ENCODE data around the gene OR4A47. TPM values are rescaled to one million over a fixed set of nuclear protein-coding genes. Genes with fewer than 3 reads are reported as not detected.
"Not testable (repeated sequence)": the region's sequence is repeated elsewhere in the genome, so short reads cannot be mapped to it uniquely, and the experiment has no call there.

Gene OR4A47, protein sequence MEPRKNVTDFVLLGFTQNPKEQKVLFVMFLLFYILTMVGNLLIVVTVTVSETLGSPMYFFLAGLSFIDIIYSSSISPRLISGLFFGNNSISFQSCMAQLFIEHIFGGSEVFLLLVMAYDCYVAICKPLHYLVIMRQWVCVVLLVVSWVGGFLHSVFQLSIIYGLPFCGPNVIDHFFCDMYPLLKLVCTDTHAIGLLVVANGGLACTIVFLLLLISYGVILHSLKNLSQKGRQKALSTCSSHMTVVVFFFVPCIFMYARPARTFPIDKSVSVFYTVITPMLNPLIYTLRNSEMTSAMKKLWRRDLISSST
- total RNA-seq (2014; rRNA removed; shearing (Covaris generic)): not detected in 2 replicates

DNA sequence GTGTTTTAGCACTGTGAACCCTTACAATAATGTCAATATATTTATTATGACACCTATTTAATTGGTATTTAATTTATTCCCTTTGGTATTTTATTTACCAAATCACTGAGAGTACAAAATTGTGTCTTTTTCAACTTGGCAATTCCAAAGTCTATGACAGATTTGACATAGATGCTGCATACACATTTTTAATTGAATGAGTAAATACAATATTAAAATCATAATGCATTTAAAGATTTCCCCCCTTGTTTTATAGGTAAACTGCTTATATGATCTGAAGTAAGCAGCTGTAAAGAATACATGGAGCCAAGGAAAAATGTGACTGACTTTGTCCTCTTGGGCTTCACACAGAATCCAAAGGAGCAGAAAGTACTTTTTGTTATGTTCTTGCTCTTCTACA, at the start of gene OR4A47:
Gene OR4A47 (plus strand): TSS at position 301 of the 400 bp plus-strand sequence. CDS start 0 bp downstream, at position 301.
- H3K4me3 ChIP-seq (ENCODE audit: insufficient read depth, low read depth, low read length); H3K27me3 ChIP-seq (ENCODE audit: control insufficient read depth, insufficient read depth, low read length); H3K36me3 ChIP-seq (replicated peaks; ENCODE audit: control insufficient read depth, insufficient read depth, low read length); DNase-seq: not testable (repeated sequence)

DNA sequence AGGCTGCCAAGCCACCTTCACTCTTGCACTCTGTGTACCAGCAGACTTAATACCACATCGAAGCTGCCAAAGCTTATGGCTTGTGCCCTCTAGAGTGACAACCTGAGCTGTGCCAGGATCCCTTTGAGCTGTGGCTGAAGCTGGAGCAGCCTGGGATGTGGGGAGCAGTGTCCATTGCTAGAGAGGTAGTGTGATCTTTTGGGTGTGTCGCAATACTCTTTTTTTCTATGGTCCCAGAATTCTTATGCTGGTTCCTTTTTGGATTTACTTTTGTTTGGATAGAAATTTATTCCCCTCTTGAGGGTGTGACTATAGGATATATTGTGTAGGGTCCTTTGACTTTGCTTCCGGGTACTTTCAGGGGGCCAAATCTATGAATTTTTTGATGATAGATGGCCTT, 32.7 kb upstream of the OR4A47 start:
- not testable (repeated sequence) for H3K36me3 ChIP-seq (replicated peaks; ENCODE audit: control insufficient read depth, insufficient read depth, low read length); DNase-seq; H3K27me3 ChIP-seq (ENCODE audit: control insufficient read depth, insufficient read depth, low read length); H3K4me3 ChIP-seq (ENCODE audit: insufficient read depth, low read depth, low read length)

DNA sequence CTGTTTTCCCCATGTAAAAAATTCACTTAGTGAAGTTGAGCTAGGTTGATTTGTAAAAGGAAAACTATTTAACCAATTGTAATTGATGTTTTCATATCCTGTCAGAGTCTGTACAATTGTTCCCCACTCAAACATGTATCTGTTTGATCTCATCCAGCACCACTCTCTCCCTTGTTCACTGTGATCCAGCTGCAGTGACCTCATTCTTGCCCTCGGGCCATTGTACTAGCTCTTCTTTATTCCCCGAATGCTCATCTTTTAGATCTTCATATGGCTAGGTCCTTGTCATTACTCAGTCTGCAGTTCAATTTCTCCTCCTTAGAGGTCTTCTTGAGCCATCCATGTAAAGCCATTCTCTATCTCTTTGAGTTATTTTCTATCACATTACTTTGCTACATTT, 14.6 kb upstream of the OR4A47 start:
- H3K4me3 ChIP-seq (ENCODE audit: insufficient read depth, low read depth, low read length); DNase-seq; H3K36me3 ChIP-seq (replicated peaks; ENCODE audit: control insufficient read depth, insufficient read depth, low read length); H3K27me3 ChIP-seq (ENCODE audit: control insufficient read depth, insufficient read depth, low read length): not testable (repeated sequence)

DNA sequence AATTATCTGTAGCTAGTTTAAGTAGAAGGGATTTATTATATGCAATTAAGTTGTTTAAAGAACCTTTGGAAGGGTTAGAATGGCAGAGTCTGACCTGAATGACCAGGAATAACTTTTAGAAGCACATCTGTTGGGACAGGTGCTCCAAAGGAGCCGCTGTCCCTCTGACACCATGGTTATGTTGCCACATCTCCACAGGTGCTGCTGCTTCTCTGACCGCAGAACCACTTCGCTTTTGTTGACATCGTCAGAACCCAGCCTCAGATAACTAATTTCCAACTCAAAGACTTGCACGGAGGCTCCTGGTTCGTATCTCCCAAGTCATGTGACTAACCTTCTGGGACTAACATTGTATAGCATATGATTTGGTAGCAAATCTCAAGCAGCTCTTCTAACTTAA, 13.9 kb upstream of the OR4A47 start:
- H3K4me3 ChIP-seq (ENCODE audit: insufficient read depth, low read depth, low read length); H3K36me3 ChIP-seq (replicated peaks; ENCODE audit: control insufficient read depth, insufficient read depth, low read length); DNase-seq; H3K27me3 ChIP-seq (ENCODE audit: control insufficient read depth, insufficient read depth, low read length): not testable (repeated sequence)

DNA sequence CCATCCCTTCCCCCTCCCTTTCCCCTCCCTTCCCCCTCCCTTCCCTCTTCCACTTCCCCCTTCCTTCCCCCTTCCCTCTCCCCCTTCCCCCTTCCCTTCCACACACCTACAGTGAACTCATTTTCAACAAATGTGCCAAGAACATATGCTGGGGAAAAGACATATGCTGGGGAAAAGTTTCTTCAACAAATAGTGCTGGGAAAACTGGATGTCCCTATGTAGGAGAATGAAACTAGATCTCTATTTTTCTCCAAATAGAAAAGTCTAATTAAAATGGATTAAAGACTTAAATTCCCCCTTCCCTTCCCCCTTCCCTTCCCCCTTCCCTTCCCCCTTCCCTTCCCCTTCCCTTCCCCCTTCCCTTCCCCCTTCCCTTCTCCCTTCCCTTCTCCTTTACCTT, 17.6 kb downstream of the OR4A47 start:
- not testable (repeated sequence) for H3K27me3 ChIP-seq (ENCODE audit: control insufficient read depth, insufficient read depth, low read length); H3K4me3 ChIP-seq (ENCODE audit: insufficient read depth, low read depth, low read length); H3K36me3 ChIP-seq (replicated peaks; ENCODE audit: control insufficient read depth, insufficient read depth, low read length); DNase-seq

DNA sequence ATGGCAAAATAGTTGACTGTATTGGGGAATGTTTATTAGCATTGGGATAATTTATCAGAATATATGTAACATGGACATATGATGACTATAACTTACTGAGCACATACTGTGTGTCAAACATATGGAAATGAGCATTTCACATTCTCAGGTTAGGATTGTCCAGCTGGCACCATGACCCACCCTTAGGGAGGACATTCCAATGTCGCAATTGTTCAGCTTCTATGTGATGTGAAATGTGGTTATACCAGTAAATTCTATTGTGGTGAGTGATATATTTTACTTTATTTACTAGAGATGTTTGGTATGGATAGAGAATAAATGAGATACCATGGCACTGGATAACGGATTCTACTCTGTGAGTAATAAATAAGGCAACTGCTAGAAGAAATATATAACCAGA, 50.4 kb downstream of the OR4A47 start:
- no peak overlapping the region for H3K4me3 ChIP-seq (ENCODE audit: insufficient read depth, low read depth, low read length)
- H3K27me3 ChIP-seq (ENCODE audit: control insufficient read depth, insufficient read depth, low read length): no peaks in the 10 kb centered on the region
- no peak for DNase-seq
- no peaks in the 10 kb centered on the region for H3K36me3 ChIP-seq (replicated peaks; ENCODE audit: control insufficient read depth, insufficient read depth, low read length)

Other genes with a start within 250 kb of the OR4A47 start
- 1.00 TPM in 1 of 2 replicates, not detected in the other for gene OR4X2, start 243.7 kb upstream of the OR4A47 start, total RNA-seq (2014; rRNA removed; shearing (Covaris generic))
- gene OR4X1, start 224.9 kb upstream of the OR4A47 start, total RNA-seq (2014; rRNA removed; shearing (Covaris generic)): not detected in 2 replicates
- not detected in 2 replicates for gene OR4S1, start 182.6 kb upstream of the OR4A47 start, total RNA-seq (2014; rRNA removed; shearing (Covaris generic))
- gene OR4C3, start 163.9 kb upstream of the OR4A47 start, total RNA-seq (2014; rRNA removed; shearing (Covaris generic)): not detected in 2 replicates
- gene OR4C5, start 122.3 kb upstream of the OR4A47 start, total RNA-seq (2014; rRNA removed; shearing (Covaris generic)): not detected in 2 replicates